CD14-positive monocyte (primary cell): Measurements from ENCODE around the gene SYTL2. TPM values are rescaled to one million over a fixed set of nuclear protein-coding genes. Genes with fewer than 3 reads are reported as not detected.

Experiments
- DNase-seq, 3 donors: peaks; one replicate each; pipeline ENCODE4 v3.0.0-alpha.2; 2011 to 2022
- H2AFZ ChIP-seq: 2 replicates; pipeline ENCODE4 v1.6.0; 2012; ENCODE audit warnings: mild to moderate bottlenecking, low read depth, low read length, inconsistent platforms; ENCODE audit not compliant: insufficient read depth, poor library complexity, severe bottlenecking
- H3K27ac ChIP-seq, 2 donors: 1 replicate in 1 of 2; 2 replicates in 1 of 2; pipeline ENCODE4 v1.5.1; 2012 to 2013; ENCODE audit warnings: low read length in 2 of 2, control low read depth in 1 of 2, inconsistent platforms in 1 of 2, low read depth in 1 of 2, mild to moderate bottlenecking in 1 of 2
- H3K27me3 ChIP-seq, 2 donors: one replicate each; pipeline versions ENCODE4 v1.6.0 to v1.6.1; 2011 to 2013; ENCODE audit warnings: low read length in 2 of 2; ENCODE audit not compliant: control insufficient read depth in 2 of 2, insufficient read depth in 2 of 2
- H3K36me3 ChIP-seq, 2 donors: replicated peaks in 1 of 2; 1 replicate in 1 of 2; 2 replicates in 1 of 2; pipeline versions ENCODE4 v1.5.1 to v1.6.1; 2012 to 2013; ENCODE audit warnings: low read length in 2 of 2, control low read depth in 1 of 2, inconsistent platforms in 1 of 2, mild to moderate bottlenecking in 1 of 2; ENCODE audit not compliant: insufficient read depth in 2 of 2, control insufficient read depth in 1 of 2
- H3K4me1 ChIP-seq, 2 donors: 1 replicate in 1 of 2; 2 replicates in 1 of 2; pipeline versions ENCODE4 v1.5.1 to v1.6.1; 2012 to 2013; ENCODE audit warnings: low read length in 2 of 2, control low read depth in 1 of 2, inconsistent platforms in 1 of 2, mild to moderate bottlenecking in 1 of 2, moderate library complexity in 1 of 2; ENCODE audit not compliant: insufficient read depth in 2 of 2, control insufficient read depth in 1 of 2
- H3K4me2 ChIP-seq: replicated peaks from 2 replicates; pipeline ENCODE3; 2012; ENCODE audit warnings: low read length, moderate library complexity, mild to moderate bottlenecking; ENCODE audit not compliant: poor library complexity, severe bottlenecking; ENCODE audit errors: extremely low read depth
- H3K4me3 ChIP-seq, 3 experiments: fragments of 200-600 bp in 1 of 3; sonication (generic) in 1 of 3; replicated peaks in 1 of 3; 1 replicate in 2 of 3; 2 replicates in 1 of 3; pipeline ENCODE4 v1.5.1; 2011 to 2013; ENCODE audit warnings: low read length in 3 of 3, mild to moderate bottlenecking in 3 of 3, control low read depth in 2 of 3, low read depth in 2 of 3, inconsistent platforms in 1 of 3, moderate library complexity in 1 of 3
- H3K79me2 ChIP-seq: 2 replicates; pipeline ENCODE4 v1.6.0; 2012; ENCODE audit warnings: mild to moderate bottlenecking, control low read depth, inconsistent platforms, low read length, moderate library complexity; ENCODE audit not compliant: insufficient read depth
- H3K9ac ChIP-seq: 2 replicates; pipeline ENCODE4 v1.6.0; 2017; ENCODE audit warnings: low read length, mild to moderate bottlenecking; ENCODE audit not compliant: insufficient read depth, poor library complexity, severe bottlenecking
- H3K9me3 ChIP-seq, 2 donors: replicated peaks in 1 of 2; 1 replicate in 1 of 2; 2 replicates in 1 of 2; pipeline versions ENCODE4 v1.5.1 to v1.6.1; 2012 to 2013; ENCODE audit warnings: low read length in 2 of 2, control low read depth in 1 of 2; ENCODE audit not compliant: control insufficient read depth in 1 of 2, insufficient read depth in 1 of 2
- H4K20me1 ChIP-seq: 2 replicates; pipeline ENCODE4 v1.6.0; 2012; ENCODE audit warnings: mild to moderate bottlenecking, low read length, control low read depth, moderate library complexity; ENCODE audit not compliant: insufficient read depth
- H3K27ac Mint-ChIP-seq, 7 donors: one replicate each; pipeline ENCODE4 v1.8.0; 2020; ENCODE audit warnings: mild to moderate bottlenecking in 7 of 7, mixed read lengths in 7 of 7, moderate library complexity in 6 of 7, inconsistent platforms in 2 of 7
- H3K27me3 Mint-ChIP-seq, 3 donors: one replicate each; pipeline ENCODE4 v1.8.0; 2021 to 2022; ENCODE audit warnings: low read depth in 3 of 3, mild to moderate bottlenecking in 3 of 3, mixed read lengths in 3 of 3, moderate library complexity in 3 of 3, inconsistent platforms in 1 of 3
- H3K36me3 Mint-ChIP-seq, 2 donors: one replicate each; pipeline ENCODE4 v1.8.0; 2020; ENCODE audit warnings: mixed read lengths in 2 of 2, inconsistent platforms in 1 of 2, mild to moderate bottlenecking in 1 of 2
- H3K4me1 Mint-ChIP-seq: one replicate; pipeline ENCODE4 v1.8.0; 2020; ENCODE audit warnings: mild to moderate bottlenecking, mixed read lengths
- H3K4me3 Mint-ChIP-seq, 2 donors: one replicate each; pipeline ENCODE4 v1.8.0; 2020; ENCODE audit warnings: mild to moderate bottlenecking in 2 of 2, mixed read lengths in 2 of 2, moderate library complexity in 1 of 2
- H3K9me3 Mint-ChIP-seq, 7 donors: one replicate each; pipeline ENCODE4 v1.8.0; 2020 to 2022; ENCODE audit warnings: mixed read lengths in 7 of 7, mild to moderate bottlenecking in 6 of 7, moderate library complexity in 6 of 7, inconsistent platforms in 2 of 7
- CTCF ChIP-seq: fragments of 200-600 bp; IDR thresholded peaks from one replicate; pipeline ENCODE4 v1.8.0; 2022; ENCODE audit warnings: antibody characterized with exemption, mild to moderate bottlenecking
- WGBS: methylation state at CpG from one replicate; pipeline ENCODE4 v1.1.5; 2013; ENCODE audit warnings: missing lambda C conversion rate; ENCODE audit not compliant: insufficient coverage; 5-methylcytosine and 5-hydroxymethylcytosine counted together
- intact Hi-C, 2 donors: fragments of 100-400 bp; cut with micrococcal nuclease; formaldehyde crosslinking; loops; one replicate each; pipeline versions ENCODE4 v1.15.0 to v1.15.1; 2023
- polyA plus RNA-seq, 3 donors: library from polyadenylated mRNA; depleted of rRNA in 1 of 3; unstranded in 2 of 3; stranded (reverse) in 1 of 3; fragments of 300-500 nt in 2 of 3; fragments of >200 nt in 1 of 3; fragmentation: Illumina TruSeq in 2 of 3; gene quantifications; 1 replicate in 2 of 3; 2 replicates in 1 of 3; pipeline ENCODE4 v1.2.3, GENCODE V29; 2012 to 2021

The SYTL2 gene
- polyA plus RNA-seq, 3 donors, result 0.30 to 0.48 (median 0.34) TPM

- H3K4me3 Mint-ChIP-seq, result no peak overlapping the region
- Histone ChIP-seq H3K4me3 (no peak overlapping the region), H3K79me2 (no peaks in the 10 kb centered on the region), H3K4me1 (no peaks in the 10 kb centered on the region), H4K20me1 (no peaks in the 10 kb centered on the region), H3K36me3 (no peaks in the 10 kb centered on the region), H2AFZ (no peak overlapping the region), H3K27ac (no peak overlapping the region), H3K27me3 (no peaks in the 10 kb centered on the region), H3K9me3 (peaks cover 0 to 3% of the 10 kb centered on the region in 2 donors), H3K4me2 (no peak overlapping the region), H3K9ac (no peak overlapping the region)
- no peak for TF ChIP-seq CTCF
- no peaks in the 10 kb centered on the region for H3K36me3 Mint-ChIP-seq
- no peak for DNase-seq
- H3K4me1 Mint-ChIP-seq, result peaks cover 5% of the 10 kb centered on the region
- H3K27ac Mint-ChIP-seq, result no peak overlapping the region
- intact Hi-C loops, result no loop called here
- peaks cover 0 to 1% (median 0%) of the 10 kb centered on the region in 3 donors for H3K27me3 Mint-ChIP-seq
- H3K9me3 Mint-ChIP-seq, result peaks cover 1 to 5% (median 3%) of the 10 kb centered on the region in 7 donors
These were observed 20.1 kb upstream of the SYTL2 start for GRCh38 chr11:85831050-85831449.

GRCh38 chr11:85829172-85829571 is 18.2 kb upstream of the SYTL2 start:
- Mint-ChIP-seq H3K4me3 (no peak overlapping the region), H3K27me3 (peaks cover 0 to 1% (median 0%) of the 10 kb centered on the region in 3 donors), H3K27ac (no peak overlapping the region), H3K36me3 (no peaks in the 10 kb centered on the region), H3K9me3 (no peaks in the 10 kb centered on the region), H3K4me1 (peaks cover 5% of the 10 kb centered on the region)
- intact Hi-C loops, result no loop called here
- no peak overlapping the region for H3K4me2 ChIP-seq
- no peak for DNase-seq
- H3K27ac ChIP-seq, result no peak overlapping the region
- H3K4me1 ChIP-seq, result no peaks in the 10 kb centered on the region
- no peak overlapping the region for H3K4me3 ChIP-seq
- no peak overlapping the region for H2AFZ ChIP-seq
- no peak overlapping the region for H3K9ac ChIP-seq
- 100% methylated on average over 1 of the region's 2 CpGs for WGBS
- no peaks in the 10 kb centered on the region for H3K9me3 ChIP-seq
- no peaks in the 10 kb centered on the region for H3K79me2 ChIP-seq
- H4K20me1 ChIP-seq, result no peaks in the 10 kb centered on the region
- TF ChIP-seq CTCF, result no peak
- H3K36me3 ChIP-seq, result no peaks in the 10 kb centered on the region
- no peaks in the 10 kb centered on the region for H3K27me3 ChIP-seq
